Endothelial cell of umbilical vein (primary cell): ENCODE measurements around the gene GARS1. TPM values are rescaled to one million over a fixed set of nuclear protein-coding genes. Genes with fewer than 3 reads are reported as not detected.

Source experiments
- BruUV-seq: library from RNA; stranded (reverse); fragments of 400-500 nt; replicated peaks from 2 replicates; lab custom pipeline; 2021; lab: Mats Ljungman, UMichigan
- CTCF ChIA-PET: fragments of 300-600, 350-600 bp; sonication (Branson Sonifier 250); formaldehyde crosslinking; loops from one replicate; lab custom pipeline; 2021; ENCODE audit warnings: antibody characterized with exemption, inconsistent platforms; lab: Charles Lee
- POLR2A ChIA-PET: fragments of 300-600, 350-600 bp; sonication (Branson Sonifier 250); formaldehyde crosslinking; loops from one replicate; lab custom pipeline; 2021; ENCODE audit warnings: antibody characterized with exemption, inconsistent platforms; lab: Charles Lee
- DNase-seq: peaks from one replicate; pipeline ENCODE4 v3.0.0-alpha.2; 2011; ENCODE audit warnings: low read depth, low spot score
- FAIRE-seq: peaks from 2 replicates; lab custom pipeline; 2011; peaks lifted over from hg19 to GRCh38; lab: Jason Lieb, UNC
- H2AFZ ChIP-seq: 2 replicates; pipeline ENCODE4 v1.6.0; 2012; ENCODE audit warnings: low read depth, low read length, control low read depth, inconsistent platforms
- H3K27ac ChIP-seq: 2 replicates; pipeline ENCODE4 v1.5.1; 2011; ENCODE audit warnings: low read depth, mild to moderate bottlenecking, control low read depth, low read length, moderate library complexity; ENCODE audit not compliant: insufficient read depth
- H3K27me3 ChIP-seq, 2 experiments: 2 replicates each; pipeline versions ENCODE4 v1.6.0 to v1.6.1; 2011; ENCODE audit warnings: low read length in 2 of 2, mixed read lengths in 1 of 2; ENCODE audit not compliant: control insufficient read depth in 2 of 2, insufficient read depth in 2 of 2
- H3K36me3 ChIP-seq, 2 experiments: 2 replicates in 1 of 2; 3 replicates in 1 of 2; pipeline ENCODE4 v1.5.1; 2011; ENCODE audit warnings: low read length in 2 of 2, mild to moderate bottlenecking in 1 of 2, moderate library complexity in 1 of 2; ENCODE audit not compliant: control insufficient read depth in 2 of 2, insufficient read depth in 2 of 2; ENCODE audit errors: extremely low read depth in 1 of 2
- H3K4me1 ChIP-seq: 3 replicates; pipeline ENCODE4 v1.5.1; 2011; ENCODE audit warnings: mild to moderate bottlenecking, low read length; ENCODE audit not compliant: control insufficient read depth, insufficient read depth; ENCODE audit errors: extremely low read depth
- H3K4me2 ChIP-seq: 2 replicates; pipeline ENCODE4 v1.6.1; 2011; ENCODE audit warnings: low read length, control low read depth, mixed read lengths; ENCODE audit not compliant: insufficient read depth
- H3K4me3 ChIP-seq, 3 experiments: fragments of 200-600 bp in 1 of 3; sonication (generic), shearing (Covaris generic) in 1 of 3; replicated peaks in 1 of 3; 2 replicates each; pipeline ENCODE4 v1.5.1; 2011 to 2016; ENCODE audit warnings: control low read depth in 3 of 3, low read length in 3 of 3, mild to moderate bottlenecking in 2 of 3, inconsistent platforms in 1 of 3, low read depth in 1 of 3, moderate library complexity in 1 of 3; ENCODE audit not compliant: insufficient read depth in 1 of 3
- H3K79me2 ChIP-seq: 2 replicates; pipeline ENCODE4 v1.6.0; 2012; ENCODE audit warnings: low read length, inconsistent platforms; ENCODE audit not compliant: control insufficient read depth, insufficient read depth
- H3K9ac ChIP-seq: replicated peaks from 2 replicates; pipeline ENCODE3; 2011; ENCODE audit warnings: low read length, control low read depth; ENCODE audit not compliant: insufficient read depth; ENCODE audit errors: extremely low read depth
- H3K9me1 ChIP-seq: replicated peaks from 3 replicates; pipeline ENCODE4 v1.6.0; 2011; ENCODE audit warnings: mild to moderate bottlenecking, low read length; ENCODE audit not compliant: control insufficient read depth, insufficient read depth; ENCODE audit errors: extremely low read depth
- H3K9me3 ChIP-seq: replicated peaks from 2 replicates; pipeline ENCODE4 v1.5.1; 2012; ENCODE audit warnings: low read length, inconsistent platforms; ENCODE audit not compliant: control insufficient read depth, insufficient read depth
- H4K20me1 ChIP-seq: replicated peaks from 2 replicates; pipeline ENCODE3; 2011; ENCODE audit warnings: mild to moderate bottlenecking, low read length; ENCODE audit not compliant: control insufficient read depth, insufficient read depth; ENCODE audit errors: extremely low read depth
- EZH2 ChIP-seq: IDR thresholded peaks from 2 replicates; pipeline ENCODE4 v1.6.1; 2012; ENCODE audit warnings: borderline replicate concordance, low read depth, mild to moderate bottlenecking, moderate library complexity, low read length, inconsistent platforms; ENCODE audit not compliant: severe bottlenecking
- FOS ChIP-seq: IDR thresholded peaks from 2 replicates; pipeline ENCODE4 v1.6.1; 2011; ENCODE audit warnings: mild to moderate bottlenecking, low read length, moderate library complexity, borderline replicate concordance; ENCODE audit not compliant: insufficient read depth
- GATA2 ChIP-seq: IDR thresholded peaks from 2 replicates; pipeline ENCODE4 v1.7.0; 2011; ENCODE audit warnings: low read depth, mild to moderate bottlenecking, moderate library complexity, mixed read lengths, low read length; ENCODE audit not compliant: insufficient read length, insufficient read depth
- JUN ChIP-seq: IDR thresholded peaks from 2 replicates; pipeline ENCODE4 v1.6.1; 2011; ENCODE audit warnings: borderline replicate concordance, low read depth; ENCODE audit not compliant: insufficient read length, insufficient read depth
- MYC ChIP-seq: IDR thresholded peaks from one replicate; pipeline ENCODE4 v1.6.1; 2011; ENCODE audit warnings: mild to moderate bottlenecking, low read depth, low read length
- POLR2A ChIP-seq: IDR thresholded peaks from 2 replicates; pipeline ENCODE4 v1.6.1; 2012; ENCODE audit warnings: low read depth, mild to moderate bottlenecking, control low read depth, low read length
- POLR2AphosphoS5 ChIP-seq: IDR thresholded peaks from 2 replicates; pipeline ENCODE4 v1.6.1; 2012; ENCODE audit warnings: low read depth, mild to moderate bottlenecking, control low read depth, low read length, moderate library complexity; ENCODE audit not compliant: insufficient read depth
- dilution Hi-C: fragments of 300-500 bp; cut with MboI; formaldehyde crosslinking; loops from one replicate; pipeline ENCODE4 v1.15.0; 2019; ENCODE audit warnings: low sequenced_read_pairs; ENCODE audit not compliant: extremely low pct_ligation_motif_present
- intact Hi-C: fragments of 100-400 bp; cut with micrococcal nuclease; formaldehyde crosslinking; loops from one replicate; pipeline ENCODE4 v1.10.0; 2022
- polyA plus RNA-seq, 4 experiments: library from polyadenylated mRNA; depleted of rRNA in 3 of 4; stranded (reverse) in 3 of 4; unstranded in 1 of 4; fragments of >200 nt; gene quantifications; 2 replicates each; pipeline versions ENCODE4 v1.2.1 to v1.2.3, GENCODE V29; 2011 to 2012; ENCODE audit warnings: missing spikeins in 1 of 4
- total RNA-seq: library from RNA; stranded (reverse); gene quantifications from 2 replicates; pipeline ENCODE4 v1.2.3, GENCODE V29; 2021
- TF ChIP-seq, protein P1 (sequence below), 2 donors: IDR thresholded peaks; 1 replicate in 1 of 2; 2 replicates in 1 of 2; pipeline ENCODE4 v1.5.1; 2011; ENCODE audit warnings: low read length in 2 of 2, mild to moderate bottlenecking in 2 of 2, moderate library complexity in 2 of 2, control low read depth in 1 of 2, inconsistent platforms in 1 of 2, low read depth in 1 of 2; ENCODE audit not compliant: insufficient read depth in 1 of 2; ENCODE audit errors: extremely low read depth in 1 of 2
- TF ChIP-seq, protein P2 (sequence below): IDR thresholded peaks from 2 replicates; pipeline ENCODE4 v1.6.1; 2011; ENCODE audit not compliant: insufficient read depth, insufficient read length

The GARS1 gene
- total and polyA plus RNA-seq, 2 donors (not counting 3 experiments of a cell fraction or from before 2014, with no cell fraction given) = 194 to 295 TPM

DNA sequence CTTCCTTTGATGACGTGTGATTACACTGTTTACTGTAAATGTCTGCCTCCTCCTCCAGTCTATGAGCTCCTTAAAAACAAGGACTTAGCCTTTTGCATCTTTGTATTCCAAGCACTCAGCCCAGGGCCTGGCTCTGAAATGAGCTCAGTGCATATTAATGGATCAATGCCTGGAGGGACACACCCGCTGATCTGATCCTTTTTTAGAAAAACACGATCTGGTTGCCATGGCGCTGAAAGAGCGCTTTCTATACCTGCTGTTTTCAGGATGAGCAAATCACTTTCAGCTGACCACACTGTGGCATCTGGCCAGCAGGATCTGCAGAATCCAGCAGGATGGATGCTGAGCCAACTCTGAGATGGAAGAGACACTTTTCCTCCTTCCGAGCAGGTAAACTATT is 37.8 kb upstream of the GARS1 start:
- CTCF ChIA-PET = interaction anchor here (0.6 to 0.8 kb wide), 2 partner anchors 9 kb away, joined by 3 read pairs; no protein-coding TSS in a partner anchor
- Histone ChIP-seq H3K27me3 (no peaks in the 10 kb centered on the region), H4K20me1 (no peaks in the 10 kb centered on the region), H3K27ac (no peak overlapping the region), H3K9me1 (no peaks in the 10 kb centered on the region), H3K36me3 (no peaks in the 10 kb centered on the region), H3K4me2 (no peak overlapping the region), H3K4me1 (peaks cover 21% of the 10 kb centered on the region), H2AFZ (no peak overlapping the region), H3K9ac (no peak overlapping the region), H3K4me3 (no peak overlapping the region), H3K9me3 (no peaks in the 10 kb centered on the region), H3K79me2 (no peaks in the 10 kb centered on the region)
- dilution Hi-C loops = no loop called here
- TF ChIP-seq POLR2A = no peak
- intact Hi-C loops = no loop called here
- no TSS peak for BruUV-seq
- FAIRE-seq = no peak
- no peak for DNase-seq
- POLR2A ChIA-PET = no interaction called here

DNA sequence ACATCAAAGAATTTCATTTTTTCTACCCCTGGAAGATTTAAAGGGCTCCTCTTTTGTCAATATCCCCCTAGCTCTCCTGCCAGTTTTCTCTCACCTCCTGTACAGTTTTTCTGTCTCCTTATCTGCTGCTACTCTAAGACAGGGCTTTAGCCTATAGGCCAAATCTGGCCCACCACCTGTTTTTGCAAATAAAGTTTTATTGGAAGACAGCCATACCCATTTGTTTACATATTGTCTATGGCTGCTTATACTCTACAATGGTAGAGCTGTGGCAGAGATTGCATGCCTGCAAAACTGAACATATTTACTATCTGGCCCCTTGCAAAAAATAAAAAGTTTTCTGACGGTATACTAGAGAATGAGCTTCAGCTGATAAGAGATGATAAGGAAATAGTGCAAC is 37.4 kb upstream of the GARS1 start:
- DNase-seq (no peak), FAIRE-seq (no peak)
- Histone ChIP-seq H4K20me1 (no peaks in the 10 kb centered on the region), H2AFZ (no peak overlapping the region), H3K9ac (no peak overlapping the region), H3K36me3 (no peaks in the 10 kb centered on the region), H3K4me2 (no peak overlapping the region), H3K4me1 (peaks cover 22% of the 10 kb centered on the region), H3K9me3 (no peaks in the 10 kb centered on the region), H3K79me2 (no peaks in the 10 kb centered on the region), H3K4me3 (no peak overlapping the region), H3K27ac (no peak overlapping the region), H3K27me3 (no peaks in the 10 kb centered on the region), H3K9me1 (no peaks in the 10 kb centered on the region)
- ChIA-PET CTCF (interaction anchor here (0.6 to 0.8 kb wide), 2 partner anchors 8 to 9 kb away, joined by 3 read pairs; no protein-coding TSS in a partner anchor), POLR2A (no interaction called here)
- dilution Hi-C loops (no loop called here), intact Hi-C loops (no loop called here)
- no TSS peak for BruUV-seq
- TF ChIP-seq JUN = no peak
- TF ChIP-seq, protein P1, sequence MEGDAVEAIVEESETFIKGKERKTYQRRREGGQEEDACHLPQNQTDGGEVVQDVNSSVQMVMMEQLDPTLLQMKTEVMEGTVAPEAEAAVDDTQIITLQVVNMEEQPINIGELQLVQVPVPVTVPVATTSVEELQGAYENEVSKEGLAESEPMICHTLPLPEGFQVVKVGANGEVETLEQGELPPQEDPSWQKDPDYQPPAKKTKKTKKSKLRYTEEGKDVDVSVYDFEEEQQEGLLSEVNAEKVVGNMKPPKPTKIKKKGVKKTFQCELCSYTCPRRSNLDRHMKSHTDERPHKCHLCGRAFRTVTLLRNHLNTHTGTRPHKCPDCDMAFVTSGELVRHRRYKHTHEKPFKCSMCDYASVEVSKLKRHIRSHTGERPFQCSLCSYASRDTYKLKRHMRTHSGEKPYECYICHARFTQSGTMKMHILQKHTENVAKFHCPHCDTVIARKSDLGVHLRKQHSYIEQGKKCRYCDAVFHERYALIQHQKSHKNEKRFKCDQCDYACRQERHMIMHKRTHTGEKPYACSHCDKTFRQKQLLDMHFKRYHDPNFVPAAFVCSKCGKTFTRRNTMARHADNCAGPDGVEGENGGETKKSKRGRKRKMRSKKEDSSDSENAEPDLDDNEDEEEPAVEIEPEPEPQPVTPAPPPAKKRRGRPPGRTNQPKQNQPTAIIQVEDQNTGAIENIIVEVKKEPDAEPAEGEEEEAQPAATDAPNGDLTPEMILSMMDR (IDR thresholded peaks at IDR 0.05; ENCODE audit: extremely low read depth in 1 of 2, insufficient read depth in 1 of 2, low read depth in 1 of 2, low read length in 2 of 2) = no peak
- TF ChIP-seq GATA2 = no peak
- no peak for TF ChIP-seq FOS
- TF ChIP-seq POLR2A = no peak
- no peak for TF ChIP-seq POLR2AphosphoS5
- TF ChIP-seq MYC = no peak
- TF ChIP-seq, protein P2, sequence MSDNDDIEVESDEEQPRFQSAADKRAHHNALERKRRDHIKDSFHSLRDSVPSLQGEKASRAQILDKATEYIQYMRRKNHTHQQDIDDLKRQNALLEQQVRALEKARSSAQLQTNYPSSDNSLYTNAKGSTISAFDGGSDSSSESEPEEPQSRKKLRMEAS = no peak
- TF ChIP-seq EZH2 = no peak
